HCT116 (cell line): ENCODE results near the gene TEX22. TPM values are rescaled to one million over a fixed set of nuclear protein-coding genes. Genes with fewer than 3 reads are reported as not detected.
A peak's percentile ranks its signal among the peaks of the same experiment; 100 is the strongest.

Experiments
- ATAC-seq: fragments of 200-7000 bp; cut with Tn5 transposase; 2 replicates; pipeline ENCODE4 v1.9.1; 2020; ENCODE audit warnings: mild to moderate bottlenecking, moderate library complexity
- BruUV-seq: library from RNA; stranded (reverse); fragments of 400-500 nt; replicated peaks from 2 replicates; lab custom pipeline; 2021; lab: Mats Ljungman, UMichigan
- CTCF ChIA-PET: fragments of 300-600 bp; sonication (Branson Sonifier 250); formaldehyde crosslinking; loops from one replicate; lab custom pipeline; 2021; ENCODE audit warnings: antibody characterized with exemption; lab: Charles Lee
- POLR2A ChIA-PET: fragments of 300-600, 350-600 bp; sonication (Branson Sonifier 250); formaldehyde crosslinking; loops from one replicate; lab custom pipeline; 2021; ENCODE audit warnings: antibody characterized with exemption; lab: Charles Lee
- RAD21 ChIA-PET, 2 experiments: fragments of 300-600 bp; sonication (Branson Sonifier 250); formaldehyde crosslinking; loops; one replicate each; lab custom pipeline; 2023; ENCODE audit warnings: low total read pairs in 2 of 2; ENCODE audit not compliant: uncharacterized antibody in 2 of 2, unreplicated experiment in 2 of 2, low non-redundant PET in 1 of 2; lab: Charles Lee
- DNase-seq: peaks from one replicate; pipeline ENCODE4 v3.0.0-alpha.2; 2010; ENCODE audit warnings: low read depth, low spot score
- H2AFZ ChIP-seq: fragments of 200-600 bp; shearing (Covaris generic), sonication (generic); 2 replicates; pipeline ENCODE4 v1.6.1; 2017; ENCODE audit warnings: low read depth, mixed run types, mixed read lengths, antibody characterized with exemption, low read length; ENCODE audit not compliant: poor library complexity, severe bottlenecking
- H3K27ac ChIP-seq: 2 replicates; pipeline ENCODE4 v1.5.1; 2012; ENCODE audit warnings: low read depth, low read length
- H3K27me3 ChIP-seq: fragments of 200-600 bp; sonication (generic); 2 replicates; pipeline ENCODE4 v1.6.1; 2016; ENCODE audit warnings: mixed run types, low read length, mixed read lengths; ENCODE audit not compliant: insufficient read depth
- H3K36me3 ChIP-seq, 2 experiments: fragments of 200-500 bp in 1 of 2; fragments of 200-600 bp in 1 of 2; sonication (Bioruptor generic) in 1 of 2; sonication (generic) in 1 of 2; 2 replicates each; pipeline versions ENCODE4 v1.5.1 to v1.6.1; 2014 to 2016; ENCODE audit warnings: low read length in 2 of 2, inconsistent platforms in 1 of 2, mixed read lengths in 1 of 2, mixed run types in 1 of 2; ENCODE audit not compliant: insufficient read depth in 2 of 2, control insufficient read depth in 1 of 2
- H3K4me1 ChIP-seq, 2 experiments: fragments of 200-600 bp in 1 of 2; sonication (generic) in 1 of 2; 2 replicates each; pipeline versions ENCODE4 v1.5.1 to v1.6.1; 2012 to 2017; ENCODE audit warnings: low read length in 2 of 2, inconsistent platforms in 1 of 2, mild to moderate bottlenecking in 1 of 2, mixed read lengths in 1 of 2, mixed run types in 1 of 2, moderate library complexity in 1 of 2; ENCODE audit not compliant: insufficient read depth in 2 of 2, control insufficient read depth in 1 of 2
- H3K4me2 ChIP-seq: fragments of 200-600 bp; sonication (generic); 2 replicates; pipeline ENCODE4 v1.6.1; 2017; ENCODE audit warnings: mixed run types, low read length, mixed read lengths
- H3K4me3 ChIP-seq, 2 experiments: fragments of 200-600 bp in 1 of 2; sonication (generic) in 1 of 2; replicated peaks in 1 of 2; 2 replicates each; pipeline ENCODE4 v1.5.1; 2011 to 2016; ENCODE audit warnings: low read length in 2 of 2, control low read depth in 1 of 2, low read depth in 1 of 2, mild to moderate bottlenecking in 1 of 2, mixed read lengths in 1 of 2, mixed run types in 1 of 2
- H3K79me2 ChIP-seq: fragments of 200-600 bp; sonication (generic); 2 replicates; pipeline ENCODE4 v1.6.1; 2017; ENCODE audit warnings: mild to moderate bottlenecking, mixed run types, low read length, moderate library complexity, mixed read lengths; ENCODE audit not compliant: insufficient read depth
- H3K9ac ChIP-seq: fragments of 200-600 bp; sonication (generic); 2 replicates; pipeline ENCODE4 v1.6.1; 2016; ENCODE audit warnings: low read length, mixed read lengths
- H3K9me2 ChIP-seq: fragments of 200-600 bp; sonication (generic), shearing (Covaris generic); 2 replicates; pipeline ENCODE4 v1.6.1; 2017; ENCODE audit warnings: mixed run types, mild to moderate bottlenecking, moderate library complexity; ENCODE audit not compliant: insufficient read depth
- H3K9me3 ChIP-seq, 2 experiments: fragments of 200-500 bp in 1 of 2; fragments of 200-600 bp in 1 of 2; sonication (Bioruptor generic) in 1 of 2; sonication (generic) in 1 of 2; 2 replicates each; pipeline ENCODE4 v1.6.1; 2014 to 2017; ENCODE audit warnings: low read length in 2 of 2, mixed read lengths in 2 of 2, inconsistent platforms in 1 of 2, low read depth in 1 of 2, mild to moderate bottlenecking in 1 of 2, mixed run types in 1 of 2, moderate library complexity in 1 of 2; ENCODE audit not compliant: control insufficient read depth in 1 of 2, insufficient read depth in 1 of 2
- H4K20me1 ChIP-seq: fragments of 200-600 bp; sonication (generic), shearing (Covaris generic); 2 replicates; pipeline ENCODE4 v1.6.1; 2017; ENCODE audit warnings: mixed run types, mild to moderate bottlenecking, moderate library complexity; ENCODE audit not compliant: insufficient read depth
- CBX3 ChIP-seq: IDR thresholded peaks from 2 replicates; pipeline ENCODE4 v1.6.1; 2012; ENCODE audit warnings: low read depth
- CEBPB ChIP-seq: IDR thresholded peaks from 2 replicates; pipeline ENCODE4 v1.6.1; 2012; ENCODE audit warnings: low read depth
- EZH2 ChIP-seq: fragments of 200-600 bp; sonication (generic); IDR thresholded peaks from 2 replicates; pipeline ENCODE4 v1.6.1; 2017; ENCODE audit warnings: antibody characterized with exemption, mixed run types
- JUND ChIP-seq: IDR thresholded peaks from 2 replicates; pipeline ENCODE4 v1.6.1; 2012
- SP1 ChIP-seq: IDR thresholded peaks from 2 replicates; pipeline ENCODE4 v1.6.1; 2012; ENCODE audit warnings: low read depth
- ZFX ChIP-seq: fragments of 450-650 bp; IDR thresholded peaks from 2 replicates; pipeline ENCODE4 v1.6.1; 2017
- intact Hi-C: fragments of 100-400 bp; cut with micrococcal nuclease; formaldehyde crosslinking; loops from 2 replicates; pipeline ENCODE4 v1.10.0; 2022
- total RNA-seq: library from RNA; stranded (reverse); gene quantifications from one replicate; pipeline ENCODE4 v1.2.1, GENCODE V29; 2021; ENCODE audit not compliant: unreplicated experiment

TEX22 gene
- total RNA-seq, 1 experiment from 2014 or later = 3.8 TPM

DNA sequence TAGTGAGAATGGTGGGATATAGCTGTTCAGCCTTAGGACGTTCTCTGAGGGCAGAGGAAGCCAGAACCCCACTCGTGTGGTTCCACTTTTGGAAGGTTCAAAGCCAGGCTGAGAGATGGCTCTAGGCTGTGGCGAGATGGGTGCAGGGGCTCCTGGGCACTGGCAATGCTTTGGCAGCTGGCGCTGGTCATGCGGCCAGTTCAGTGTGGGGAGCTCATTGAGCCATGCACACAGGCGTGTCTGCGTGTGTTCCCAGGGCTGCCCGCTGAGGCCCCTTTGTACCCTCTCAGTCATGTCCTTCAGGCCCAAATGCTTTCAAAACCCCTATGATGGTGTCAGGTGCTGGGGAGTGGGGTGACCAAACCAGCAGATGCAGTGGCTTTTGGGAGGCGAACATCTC lies 1.7 kb downstream of the TEX22 start:
- no peaks in the 10 kb centered on the region for H3K27me3 ChIP-seq
- intact Hi-C loops = no loop called here
- DNase-seq (no peak), ATAC-seq (no peak)
- no TSS peak for BruUV-seq
- peak overlapping the region; percentile 97 for H3K4me2 ChIP-seq
- POLR2A ChIA-PET = no interaction called here
- H3K9me2 ChIP-seq = no peaks in the 10 kb centered on the region
- peaks cover 19 to 40% of the 10 kb centered on the region in 2 experiments; a peak in 3 of 4 replicates for H3K4me1 ChIP-seq
- no peaks in the 10 kb centered on the region for H4K20me1 ChIP-seq
- RAD21 ChIA-PET = no interaction called here
- peaks cover 3 to 19% of the 10 kb centered on the region in 2 experiments; a peak in 3 of 4 replicates for H3K36me3 ChIP-seq
- H3K79me2 ChIP-seq = peaks cover 19% of the 10 kb centered on the region
- CTCF ChIA-PET = no interaction called here
- peak overlapping the region in 1 of 2 experiments; percentile 91; a peak in 1 of 4 replicates for H3K4me3 ChIP-seq
- no peak for TF ChIP-seq EZH2
- no peak for TF ChIP-seq SP1
- TF ChIP-seq, all 23 proteins: peak for 0
- Histone ChIP-seq H3K9me3 (peaks cover 0 to 8% of the 10 kb centered on the region in 2 experiments; a peak in 1 of 4 replicates), H2AFZ (no peak overlapping the region), H3K27ac (no peak overlapping the region), H3K9ac (no peak overlapping the region)

GRCh38 chr14:105401699-105402098 lies 3.4 kb downstream of the TEX22 start:
- Histone ChIP-seq H3K4me1 (peaks cover 13 to 32% of the 10 kb centered on the region in 2 experiments; a peak in 3 of 4 replicates), H3K79me2 (peaks cover 19% of the 10 kb centered on the region), H4K20me1 (no peaks in the 10 kb centered on the region), H3K9ac (no peak overlapping the region), H3K9me2 (no peaks in the 10 kb centered on the region), H3K27me3 (no peaks in the 10 kb centered on the region), H3K4me2 (no peak overlapping the region), H3K27ac (no peak overlapping the region), H3K4me3 (no peak overlapping the region), H3K36me3 (peaks cover 3 to 19% of the 10 kb centered on the region in 2 experiments; a peak in 3 of 4 replicates), H2AFZ (no peak overlapping the region), H3K9me3 (peaks cover 0 to 8% of the 10 kb centered on the region in 2 experiments; a peak in 1 of 4 replicates)
- DNase-seq (no peak), ATAC-seq (no peak)
- ChIA-PET RAD21 (no interaction called here), POLR2A (no interaction called here), CTCF (no interaction called here)
- intact Hi-C loops = no loop called here
- TF ChIP-seq CEBPB (no peak), JUND (no peak), ZFX (no peak), CBX3 (no peak)
- no TSS peak for BruUV-seq
